Activated CD4-positive, alpha-beta memory T cell treated with anti-CD3 and anti-CD28 coated beads for 36 hours (primary cell): Measurements from ENCODE around the gene ZDHHC11B. TPM values are rescaled to one million over a fixed set of nuclear protein-coding genes. Genes with fewer than 3 reads are reported as not detected.
"Not testable (repeated sequence)": the region's sequence is repeated elsewhere in the genome, so short reads cannot be mapped to it uniquely, and the experiment has no call there.

Experiments used
- CTCF ChIA-PET: fragments of 350-600 bp; sonication (Branson Sonifier 250); formaldehyde crosslinking; loops from one replicate; lab custom pipeline; 2021; ENCODE audit warnings: antibody characterized with exemption, inconsistent platforms; lab: Charles Lee
- POLR2A ChIA-PET: fragments of 350-600 bp; sonication (Branson Sonifier 250); formaldehyde crosslinking; loops from one replicate; lab custom pipeline; 2021; ENCODE audit warnings: antibody characterized with exemption; lab: Charles Lee
- DNase-seq: peaks from one replicate; pipeline ENCODE4 v3.0.0-alpha.2; 2020
- H3K27ac Mint-ChIP-seq: one replicate; pipeline ENCODE4 v1.8.0; 2021; ENCODE audit warnings: mixed read lengths
- H3K27me3 Mint-ChIP-seq: one replicate; pipeline ENCODE4 v1.8.0; 2021; ENCODE audit warnings: mixed read lengths
- H3K36me3 Mint-ChIP-seq: one replicate; pipeline ENCODE4 v1.8.0; 2021; ENCODE audit warnings: mixed read lengths
- H3K4me1 Mint-ChIP-seq: one replicate; pipeline ENCODE4 v1.8.0; 2021; ENCODE audit warnings: low read depth, mixed read lengths
- H3K4me3 Mint-ChIP-seq: one replicate; pipeline ENCODE4 v1.8.0; 2021; ENCODE audit warnings: mild to moderate bottlenecking, mixed read lengths
- H3K9me3 Mint-ChIP-seq: one replicate; pipeline ENCODE4 v1.8.0; 2021; ENCODE audit warnings: mixed read lengths
- intact Hi-C: fragments of 100-400 bp; cut with micrococcal nuclease; formaldehyde crosslinking; loops from one replicate; pipeline ENCODE4 v1.15.1; 2023
- total RNA-seq, 2 experiments: library from RNA; stranded (reverse); gene quantifications; one replicate each; pipeline ENCODE4 v1.2.3, GENCODE V29; 2021

Gene ZDHHC11B
- total RNA-seq, 2 experiments from 2014 or later: 0.34 to 0.67 TPM

GRCh38 chr5:708848-709517, 75.5 kb downstream of the ZDHHC11B start:
- POLR2A ChIA-PET, H3K36me3 Mint-ChIP-seq, H3K4me1 Mint-ChIP-seq, H3K9me3 Mint-ChIP-seq, CTCF ChIA-PET, DNase-seq, H3K27ac Mint-ChIP-seq, H3K4me3 Mint-ChIP-seq, H3K27me3 Mint-ChIP-seq: not testable (repeated sequence)
- intact Hi-C loops: loop anchor here (2.0 kb wide), 1 partner anchor 86 kb away; no protein-coding TSS in a partner anchor

GRCh38 chr5:708374-708773, 76.2 kb downstream of the ZDHHC11B start:
- H3K36me3 Mint-ChIP-seq, H3K27ac Mint-ChIP-seq, POLR2A ChIA-PET, H3K9me3 Mint-ChIP-seq, H3K4me1 Mint-ChIP-seq, H3K27me3 Mint-ChIP-seq, H3K4me3 Mint-ChIP-seq, CTCF ChIA-PET, DNase-seq: not testable (repeated sequence)
- intact Hi-C loops: loop anchor here (2.0 kb wide), 1 partner anchor 86 kb away; no protein-coding TSS in a partner anchor

- DNase-seq, intact Hi-C loops, H3K9me3 Mint-ChIP-seq, POLR2A ChIA-PET, CTCF ChIA-PET, H3K27me3 Mint-ChIP-seq, H3K4me1 Mint-ChIP-seq, H3K4me3 Mint-ChIP-seq, H3K36me3 Mint-ChIP-seq, H3K27ac Mint-ChIP-seq: not testable (repeated sequence)
Measured at GRCh38 chr5:706127-706526, 78.4 kb downstream of the ZDHHC11B start.

- CTCF ChIA-PET, DNase-seq, H3K27me3 Mint-ChIP-seq, intact Hi-C loops, H3K27ac Mint-ChIP-seq, POLR2A ChIA-PET, H3K4me1 Mint-ChIP-seq, H3K36me3 Mint-ChIP-seq, H3K4me3 Mint-ChIP-seq: not testable (repeated sequence)
- H3K9me3 Mint-ChIP-seq: peaks cover 18% of the 10 kb centered on the region
Measured at GRCh38 chr5:696753-697702, 87.5 kb downstream of the ZDHHC11B start.

GRCh38 chr5:696191-696590, 88.3 kb downstream of the ZDHHC11B start:
- H3K4me3 Mint-ChIP-seq, CTCF ChIA-PET, H3K4me1 Mint-ChIP-seq, POLR2A ChIA-PET, H3K27me3 Mint-ChIP-seq, H3K27ac Mint-ChIP-seq, intact Hi-C loops, DNase-seq, H3K36me3 Mint-ChIP-seq: not testable (repeated sequence)
- H3K9me3 Mint-ChIP-seq: peaks cover 18% of the 10 kb centered on the region

GRCh38 chr5:695475-695874, 89.1 kb downstream of the ZDHHC11B start:
- H3K4me3 Mint-ChIP-seq, DNase-seq, H3K36me3 Mint-ChIP-seq, H3K27me3 Mint-ChIP-seq, intact Hi-C loops, H3K27ac Mint-ChIP-seq, H3K4me1 Mint-ChIP-seq, POLR2A ChIA-PET, CTCF ChIA-PET: not testable (repeated sequence)
- H3K9me3 Mint-ChIP-seq: peaks cover 18% of the 10 kb centered on the region

GRCh38 chr5:694042-694431, 90.5 kb downstream of the ZDHHC11B start:
- H3K4me3 Mint-ChIP-seq, POLR2A ChIA-PET, H3K36me3 Mint-ChIP-seq, H3K4me1 Mint-ChIP-seq, DNase-seq, H3K27me3 Mint-ChIP-seq, intact Hi-C loops, CTCF ChIA-PET, H3K27ac Mint-ChIP-seq: not testable (repeated sequence)
- H3K9me3 Mint-ChIP-seq: peaks cover 12% of the 10 kb centered on the region

GRCh38 chr5:693271-694041, 91.1 kb downstream of the ZDHHC11B start, which contains the start of gene TPPP:
TSS of gene TPPP (minus strand) at chr5:693352. CDS start at chr5:678060, 15,292 bp downstream.
- peak; percentile 88 for DNase-seq
- H3K36me3 Mint-ChIP-seq, H3K27ac Mint-ChIP-seq, H3K4me1 Mint-ChIP-seq, CTCF ChIA-PET, POLR2A ChIA-PET, intact Hi-C loops, H3K27me3 Mint-ChIP-seq: not testable (repeated sequence)
- H3K4me3 Mint-ChIP-seq: peak within 1 kb of the TSS; percentile 20
- peaks cover 10% of the 10 kb centered on the region for H3K9me3 Mint-ChIP-seq

- intact Hi-C loops, H3K36me3 Mint-ChIP-seq, H3K4me1 Mint-ChIP-seq, POLR2A ChIA-PET, H3K9me3 Mint-ChIP-seq, CTCF ChIA-PET, H3K27ac Mint-ChIP-seq, H3K27me3 Mint-ChIP-seq: not testable (repeated sequence)
- peak; percentile 35 for DNase-seq
- H3K4me3 Mint-ChIP-seq: peak overlapping the region; percentile 20
Measured at GRCh38 chr5:692529-693041, 91.9 kb downstream of the ZDHHC11B start.

GRCh38 chr5:691817-692528, 92.6 kb downstream of the ZDHHC11B start:
- intact Hi-C loops: no loop called here
- H3K27ac Mint-ChIP-seq: no peak overlapping the region
- no peak for DNase-seq
- H3K4me1 Mint-ChIP-seq: no peaks in the 10 kb centered on the region
- ChIA-PET CTCF (no interaction called here), POLR2A (interaction anchor here (0.6 kb wide), 1 partner anchor 323 kb away, joined by 4 read pairs; no protein-coding TSS in a partner anchor)
- peaks cover 2% of the 10 kb centered on the region for H3K36me3 Mint-ChIP-seq
- H3K4me3 Mint-ChIP-seq: peak overlapping the region; percentile 5
- no peaks in the 10 kb centered on the region for H3K27me3 Mint-ChIP-seq
- no peaks in the 10 kb centered on the region for H3K9me3 Mint-ChIP-seq

- CTCF ChIA-PET: not testable (repeated sequence)
Measured at GRCh38 chr5:691049-691448, 93.5 kb downstream of the ZDHHC11B start.

More at GRCh38 chr5:691049-691448, 93.5 kb downstream of the ZDHHC11B start:
- H3K4me3 Mint-ChIP-seq, H3K9me3 Mint-ChIP-seq, intact Hi-C loops, DNase-seq, H3K27me3 Mint-ChIP-seq, H3K27ac Mint-ChIP-seq, POLR2A ChIA-PET, H3K36me3 Mint-ChIP-seq, H3K4me1 Mint-ChIP-seq: not testable (repeated sequence)
